KMS-11 (cell line): Measurements from ENCODE around the gene ITGAX.

Source experiments
- H2AFZ ChIP-seq: fragments of 200-600 bp; sonication (generic); 2 replicates; pipeline ENCODE4 v1.6.1; 2016; ENCODE audit warnings: antibody characterized with exemption, mixed run types, low read depth
- H3K27ac ChIP-seq: fragments of 200-600 bp; sonication (generic); 2 replicates; pipeline ENCODE4 v1.6.1; 2016; ENCODE audit warnings: mild to moderate bottlenecking, mixed run types
- H3K27me3 ChIP-seq: fragments of 200-600 bp; sonication (generic); 2 replicates; pipeline ENCODE4 v1.6.1; 2017; ENCODE audit warnings: mild to moderate bottlenecking, low read depth, mixed run types, moderate library complexity; ENCODE audit not compliant: insufficient read depth
- H3K36me3 ChIP-seq: fragments of 200-600 bp; sonication (generic); 2 replicates; pipeline ENCODE4 v1.6.1; 2017; ENCODE audit warnings: mild to moderate bottlenecking, mixed run types; ENCODE audit not compliant: insufficient read depth
- H3K4me1 ChIP-seq: fragments of 200-600 bp; sonication (generic); 2 replicates; pipeline ENCODE4 v1.6.1; 2016; ENCODE audit warnings: mild to moderate bottlenecking, low read depth, mixed run types; ENCODE audit not compliant: poor library complexity, severe bottlenecking
- H3K4me2 ChIP-seq: fragments of 200-600 bp; sonication (generic); 2 replicates; pipeline ENCODE4 v1.7.0; 2016; ENCODE audit warnings: mild to moderate bottlenecking, mixed run types
- H3K4me3 ChIP-seq: fragments of 200-600 bp; sonication (generic); IDR thresholded peaks from 2 replicates; pipeline ENCODE4 v1.6.1; 2017; ENCODE audit warnings: low read depth, low read length, mixed read lengths; ENCODE audit not compliant: insufficient read depth
- H3K79me2 ChIP-seq: fragments of 200-600 bp; sonication (generic); 2 replicates; pipeline ENCODE4 v1.6.1; 2016; ENCODE audit warnings: low read depth, mixed run types; ENCODE audit not compliant: insufficient read depth
- H3K9ac ChIP-seq: fragments of 200-600 bp; sonication (generic); 2 replicates; pipeline ENCODE4 v1.6.1; 2016; ENCODE audit warnings: mild to moderate bottlenecking, mixed run types
- H4K20me1 ChIP-seq: fragments of 200-600 bp; sonication (generic); 2 replicates; pipeline ENCODE4 v1.6.1; 2016; ENCODE audit warnings: mild to moderate bottlenecking, mixed run types; ENCODE audit not compliant: insufficient read depth
- CTCF ChIP-seq: fragments of 200-600 bp; sonication (generic); conservative IDR thresholded peaks from 2 replicates; pipeline ENCODE4 v1.6.1; 2017; ENCODE audit warnings: low read depth, mild to moderate bottlenecking, antibody characterized with exemption, low read length, moderate library complexity, mixed read lengths

Gene ITGAX

GRCh38 chr16:31429796-31430195, 74.8 kb downstream of the ITGAX start:
- H3K27me3 ChIP-seq, result no peaks in the 10 kb centered on the region
- no peak overlapping the region for H3K4me3 ChIP-seq
- no peaks in the 10 kb centered on the region for H3K36me3 ChIP-seq
- no peak overlapping the region for H3K27ac ChIP-seq
- no peaks in the 10 kb centered on the region for H4K20me1 ChIP-seq
- H3K4me1 ChIP-seq, result peaks cover 13% of the 10 kb centered on the region
- H2AFZ ChIP-seq, result no peak overlapping the region
- H3K79me2 ChIP-seq, result no peaks in the 10 kb centered on the region
- no peak overlapping the region for H3K4me2 ChIP-seq
- no peak for TF ChIP-seq CTCF
- no peak overlapping the region for H3K9ac ChIP-seq

- Histone ChIP-seq H3K36me3 (no peaks in the 10 kb centered on the region), H4K20me1 (no peaks in the 10 kb centered on the region), H3K4me2 (no peak overlapping the region), H2AFZ (no peak overlapping the region; the same call in 1 of the 2 replicates), H3K27me3 (no peaks in the 10 kb centered on the region), H3K27ac (no peak overlapping the region), H3K79me2 (no peaks in the 10 kb centered on the region), H3K4me3 (no peak overlapping the region), H3K9ac (no peak overlapping the region), H3K4me1 (peaks cover 13% of the 10 kb centered on the region)
- TF ChIP-seq CTCF, result no peak
These were observed 75.5 kb downstream of the ITGAX start for GRCh38 chr16:31430380-31431052.
